Psoas muscle (tissue), 8 donors: ENCODE results near the gene EMX1. TPM values are rescaled to one million over a fixed set of nuclear protein-coding genes. Genes with fewer than 3 reads are reported as not detected.
A peak's percentile ranks its signal among the peaks of the same experiment; 100 is the strongest.

Source experiments
- ATAC-seq, 4 donors: fragments of 200-7000 bp; cut with Tn5 transposase; one replicate each; pipeline ENCODE4 v1.9.1; 2020; ENCODE audit warnings: moderate library complexity in 3 of 4, mild to moderate bottlenecking in 2 of 4
- DNase-seq, 2 donors: peaks; one replicate each; pipeline ENCODE4 v3.0.0-alpha.2; 2020
- H3K27ac ChIP-seq: fragments of 200-600 bp; one replicate; pipeline ENCODE4 v1.8.0; 2022
- H3K27me3 ChIP-seq, 3 donors: fragments of 200-600 bp in 1 of 3; one replicate each; pipeline versions ENCODE4 v1.6.1 to v1.8.0; 2013 to 2022; ENCODE audit warnings: low read length in 2 of 3, mild to moderate bottlenecking in 2 of 3, moderate library complexity in 1 of 3; ENCODE audit not compliant: insufficient read depth in 3 of 3
- H3K36me3 ChIP-seq, 2 donors: fragments of 200-600 bp in 1 of 2; one replicate each; pipeline versions ENCODE4 v1.6.1 to v1.8.0; 2013 to 2022; ENCODE audit warnings: low read depth in 1 of 2, mild to moderate bottlenecking in 1 of 2, moderate library complexity in 1 of 2; ENCODE audit not compliant: insufficient read depth in 1 of 2
- H3K4me1 ChIP-seq: fragments of 200-600 bp; one replicate; pipeline ENCODE4 v1.8.0; 2022
- H3K4me3 ChIP-seq: fragments of 200-600 bp; one replicate; pipeline ENCODE4 v1.8.0; 2022; ENCODE audit warnings: mild to moderate bottlenecking
- H3K9me3 ChIP-seq: fragments of 200-600 bp; one replicate; pipeline ENCODE4 v1.8.0; 2022
- CTCF ChIP-seq: fragments of 200-600 bp; IDR thresholded peaks from one replicate; pipeline ENCODE4 v1.8.0; 2022; ENCODE audit warnings: antibody characterized with exemption
- WGBS, 3 donors: extraction: QIAGEN DNeasy Blood & Tissue Kit; methylation state at CpG; one replicate each; pipeline versions ENCODE4 v1.1.6 to v1.1.7; 2013; 5-methylcytosine and 5-hydroxymethylcytosine counted together
- intact Hi-C, 2 donors: fragments of 100-400 bp; cut with DNase I; formaldehyde crosslinking; loops; one replicate each; pipeline versions ENCODE4 v1.11.0 to v1.14.2; 2022
- polyA plus RNA-seq, 3 donors: library from polyadenylated mRNA; stranded (reverse); fragments of 200-250 nt; gene quantifications; one replicate each; pipeline ENCODE4 v1.2.3, GENCODE V29; 2013
- total RNA-seq, 4 donors: library from RNA; stranded (reverse); fragmentation: NEBNext Ultra II Directional in 2 of 4; extraction: Animal tissue kit (Norgen Biotek cat#: 25700) in 2 of 4; gene quantifications; one replicate each; pipeline versions ENCODE4 v1.2.1 to v1.2.4, GENCODE V29; 2021 to 2023
- donor health status: healthy with polysubstance abuse.
- donor health status: DM: no; HTN: no; CAD: no; lungs with moderate emphysema.
- donor health status: Bipolar disorder and iron deficiency.
- donor health status: healthy.
- donor health status: DM: yes; HTN: yes; CAD: no.
- donor health status: DM: no; HTN: no; CAD: no.
- donor health status: DM: no; HTN: no; CAD: no.
- donor health status: DM: yes; HTN: yes; CAD: no.

The EMX1 gene
- total and polyA plus RNA-seq, 7 donors = 0.01 TPM; not detected in 6

GRCh38 chr2:72889991-72890390 lies 27.3 kb upstream of the EMX1 start:
- WGBS, 3 donors = 93 to 94% (median 93%) methylated on average over 4 of the region's 4 CpGs
- Histone ChIP-seq H3K4me1 (peaks cover 22% of the 10 kb centered on the region), H3K27me3 (peaks cover 0 to 2% (median 2%) of the 10 kb centered on the region in 3 donors), H3K27ac (no peak overlapping the region), H3K9me3 (no peaks in the 10 kb centered on the region), H3K36me3 (peaks cover 0 to 17% of the 10 kb centered on the region in 2 donors), H3K4me3 (no peak overlapping the region)
- TF ChIP-seq CTCF = no peak
- intact Hi-C loops = loop anchor here (5.0 to 10.0 kb wide), 3 partner anchors 82 to 285 kb away; no protein-coding TSS in a partner anchor
- no peak for ATAC-seq
- DNase-seq = no peak

- 70 to 89% (median 72%) methylated on average over 8 of the region's 8 CpGs for WGBS, 3 donors
- Histone ChIP-seq H3K4me1 (peaks cover 26% of the 10 kb centered on the region), H3K4me3 (no peak overlapping the region), H3K27me3 (peaks cover 0 to 14% (median 4%) of the 10 kb centered on the region in 3 donors), H3K27ac (no peak overlapping the region), H3K36me3 (peaks cover 0 to 17% of the 10 kb centered on the region in 2 donors), H3K9me3 (no peaks in the 10 kb centered on the region)
- DNase-seq (no peak), ATAC-seq (no peak)
- TF ChIP-seq CTCF = no peak
- intact Hi-C loops = loop anchor here (5.0 to 10.0 kb wide), 3 partner anchors 81 to 284 kb away; no protein-coding TSS in a partner anchor
Observed at GRCh38 chr2:72891091-72891818, 26.1 kb upstream of the EMX1 start.

GRCh38 chr2:72892506-72893173 lies 24.7 kb upstream of the EMX1 start:
- intact Hi-C loops = loop anchor here (1.0 to 10.0 kb wide), 4 partner anchors 80 to 286 kb away; no protein-coding TSS in a partner anchor
- no peaks in the 10 kb centered on the region for H3K9me3 ChIP-seq
- DNase-seq (peak; percentile 63 to 74), ATAC-seq (peak; percentile 69 to 81 (median 80))
- no peak overlapping the region for H3K27ac ChIP-seq
- peaks cover 0 to 17% (median 4%) of the 10 kb centered on the region in 3 donors for H3K27me3 ChIP-seq
- 15 to 19% (median 17%) methylated on average over 11 of the region's 11 CpGs for WGBS, 3 donors
- no peak overlapping the region for H3K4me3 ChIP-seq
- peak; percentile 69 for TF ChIP-seq CTCF
- H3K4me1 ChIP-seq = peaks cover 19% of the 10 kb centered on the region
- peaks cover 0 to 17% of the 10 kb centered on the region in 2 donors for H3K36me3 ChIP-seq

- Histone ChIP-seq H3K4me3 (no peak overlapping the region), H3K36me3 (peaks cover 0 to 17% of the 10 kb centered on the region in 2 donors), H3K27ac (no peak overlapping the region), H3K27me3 (peaks cover 0 to 25% (median 4%) of the 10 kb centered on the region in 3 donors), H3K9me3 (no peaks in the 10 kb centered on the region), H3K4me1 (peaks cover 10% of the 10 kb centered on the region)
- peak in 3 of 4 donors; percentile 43 to 69 (median 48) for ATAC-seq
- TF ChIP-seq CTCF = peak; percentile 45
- intact Hi-C loops = loop anchor here (5.0 to 10.0 kb wide), 3 partner anchors 79 to 281 kb away; no protein-coding TSS in a partner anchor
- WGBS, 3 donors = 48 to 58% (median 56%) methylated on average over 15 of the region's 15 CpGs
- DNase-seq = no peak
Observed at GRCh38 chr2:72893594-72894319, 23.6 kb upstream of the EMX1 start.
